OCI-LY1 (cell line): ENCODE data around the gene MLPH.
"Not testable (repeated sequence)": the region's sequence is repeated elsewhere in the genome, so short reads cannot be mapped to it uniquely, and the experiment has no call there.

Source experiments
- H2AFZ ChIP-seq: fragments of 200-600 bp; sonication (generic), shearing (Covaris generic); 2 replicates; pipeline ENCODE4 v1.6.0; 2014; ENCODE audit warnings: antibody characterized with exemption, mild to moderate bottlenecking, low read length
- H3F3A ChIP-seq: fragments of 200-600 bp; sonication (generic), shearing (Covaris generic); 2 replicates; pipeline ENCODE4 v1.6.0; 2014; ENCODE audit warnings: mild to moderate bottlenecking, antibody characterized with exemption, low read length, moderate library complexity; ENCODE audit not compliant: insufficient read depth
- H3K27ac ChIP-seq: fragments of 200-600 bp; sonication (generic); 2 replicates; pipeline ENCODE4 v1.5.1; 2014; ENCODE audit warnings: low read length, mixed run types, mild to moderate bottlenecking, low read depth; ENCODE audit not compliant: poor library complexity, severe bottlenecking
- H3K27me3 ChIP-seq: fragments of 200-600 bp; sonication (generic); 2 replicates; pipeline ENCODE4 v1.6.0; 2014; ENCODE audit warnings: antibody characterized with exemption, mild to moderate bottlenecking, low read length, moderate library complexity; ENCODE audit not compliant: insufficient read depth
- H3K36me3 ChIP-seq: fragments of 200-600 bp; sonication (generic); 2 replicates; pipeline ENCODE4 v1.6.1; 2014; ENCODE audit warnings: mild to moderate bottlenecking, antibody characterized with exemption, low read length, moderate library complexity, mixed read lengths; ENCODE audit not compliant: insufficient read depth
- H3K4me1 ChIP-seq: fragments of 200-600 bp; sonication (generic); 2 replicates; pipeline ENCODE4 v1.5.1; 2014; ENCODE audit warnings: mild to moderate bottlenecking, low read length, moderate library complexity; ENCODE audit not compliant: insufficient read depth, severe bottlenecking
- H3K4me2 ChIP-seq: fragments of 200-600 bp; sonication (generic), shearing (Covaris generic); 2 replicates; pipeline ENCODE4 v1.6.1; 2014; ENCODE audit warnings: low read length
- H3K4me3 ChIP-seq: fragments of 200-600 bp; sonication (generic); 2 replicates; pipeline ENCODE4 v1.5.1; 2014; ENCODE audit warnings: low read length, low read depth, mild to moderate bottlenecking, mixed read lengths; ENCODE audit not compliant: poor library complexity, severe bottlenecking
- H3K79me2 ChIP-seq: fragments of 200-600 bp; shearing (Covaris generic); 2 replicates; pipeline ENCODE4 v1.6.1; 2016; ENCODE audit warnings: mixed run types, low read length, mixed read lengths; ENCODE audit not compliant: insufficient read depth
- H3K9ac ChIP-seq: fragments of 200-600 bp; sonication (generic), shearing (Covaris generic); 2 replicates; pipeline ENCODE4 v1.6.1; 2014; ENCODE audit warnings: mild to moderate bottlenecking, low read length, mixed read lengths
- H3K9me2 ChIP-seq: fragments of 200-600 bp; sonication (generic), shearing (Covaris generic); 2 replicates; pipeline ENCODE4 v1.6.1; 2014; ENCODE audit warnings: low read depth, mild to moderate bottlenecking, low read length, mixed read lengths
- H3K9me3 ChIP-seq: fragments of 200-600 bp; shearing (Covaris generic); 2 replicates; pipeline ENCODE4 v1.6.1; 2014; ENCODE audit warnings: low read length, mixed read lengths
- H4K20me1 ChIP-seq: fragments of 200-600 bp; sonication (generic), shearing (Covaris generic); 2 replicates; pipeline ENCODE4 v1.6.0; 2016; ENCODE audit warnings: mild to moderate bottlenecking, low read length; ENCODE audit not compliant: insufficient read depth
- CTCF ChIP-seq: fragments of 200-600 bp; sonication (generic), shearing (Covaris generic); IDR thresholded peaks from 2 replicates; pipeline ENCODE4 v1.5.1; 2017; ENCODE audit warnings: mild to moderate bottlenecking, antibody characterized with exemption, low read length, moderate library complexity, mixed read lengths
- EZH2 ChIP-seq: fragments of 200-600 bp; sonication (generic), shearing (Covaris generic); IDR thresholded peaks from 2 replicates; pipeline ENCODE4 v1.8.0; 2017; ENCODE audit warnings: borderline replicate concordance, mixed run types, mild to moderate bottlenecking, antibody characterized with exemption, low read length, moderate library complexity, mixed read lengths

MLPH gene

GRCh38 chr2:237593036-237593435 lies 106.0 kb downstream of the MLPH start:
- Histone ChIP-seq H3K4me2 (no peak overlapping the region), H3K36me3 (no peaks in the 10 kb centered on the region), H3K4me1 (no peaks in the 10 kb centered on the region), H3K4me3 (no peak overlapping the region), H3F3A (no peaks in the 10 kb centered on the region), H2AFZ (no peak overlapping the region), H3K9me2 (no peaks in the 10 kb centered on the region), H3K9ac (no peak overlapping the region), H3K27me3 (no peaks in the 10 kb centered on the region), H4K20me1 (no peaks in the 10 kb centered on the region), H3K79me2 (no peaks in the 10 kb centered on the region), H3K9me3 (no peaks in the 10 kb centered on the region), H3K27ac (no peak overlapping the region)
- TF ChIP-seq CTCF (no peak), EZH2 (no peak)

- Histone ChIP-seq H4K20me1 (no peaks in the 10 kb centered on the region), H3K36me3 (no peaks in the 10 kb centered on the region), H3K9me3 (no peaks in the 10 kb centered on the region), H3K4me3 (no peak overlapping the region), H2AFZ (no peak overlapping the region), H3K4me1 (no peaks in the 10 kb centered on the region), H3K4me2 (no peak overlapping the region), H3F3A (no peaks in the 10 kb centered on the region), H3K27ac (no peak overlapping the region), H3K79me2 (no peaks in the 10 kb centered on the region), H3K9me2 (no peaks in the 10 kb centered on the region), H3K27me3 (no peaks in the 10 kb centered on the region), H3K9ac (no peak overlapping the region)
- no peak for TF ChIP-seq CTCF
- TF ChIP-seq EZH2, result no peak
Measured at GRCh38 chr2:237593596-237594320, 106.7 kb downstream of the MLPH start.

- TF ChIP-seq CTCF, result no peak
- TF ChIP-seq EZH2, result no peak
- no peaks in the 10 kb centered on the region for H3K4me1 ChIP-seq
- no peaks in the 10 kb centered on the region for H4K20me1 ChIP-seq
- H3K9me3 ChIP-seq, result no peaks in the 10 kb centered on the region
- H3K79me2 ChIP-seq, result no peaks in the 10 kb centered on the region
- no peak overlapping the region for H3K9ac ChIP-seq
- H2AFZ ChIP-seq, result no peak overlapping the region
- no peaks in the 10 kb centered on the region for H3K9me2 ChIP-seq
- H3F3A ChIP-seq, result no peaks in the 10 kb centered on the region
- no peak overlapping the region for H3K27ac ChIP-seq
- H3K4me3 ChIP-seq, result no peak overlapping the region
- no peak overlapping the region for H3K4me2 ChIP-seq
- no peaks in the 10 kb centered on the region for H3K36me3 ChIP-seq
- H3K27me3 ChIP-seq, result no peaks in the 10 kb centered on the region
Measured at GRCh38 chr2:237594514-237594871, 107.4 kb downstream of the MLPH start.

DNA sequence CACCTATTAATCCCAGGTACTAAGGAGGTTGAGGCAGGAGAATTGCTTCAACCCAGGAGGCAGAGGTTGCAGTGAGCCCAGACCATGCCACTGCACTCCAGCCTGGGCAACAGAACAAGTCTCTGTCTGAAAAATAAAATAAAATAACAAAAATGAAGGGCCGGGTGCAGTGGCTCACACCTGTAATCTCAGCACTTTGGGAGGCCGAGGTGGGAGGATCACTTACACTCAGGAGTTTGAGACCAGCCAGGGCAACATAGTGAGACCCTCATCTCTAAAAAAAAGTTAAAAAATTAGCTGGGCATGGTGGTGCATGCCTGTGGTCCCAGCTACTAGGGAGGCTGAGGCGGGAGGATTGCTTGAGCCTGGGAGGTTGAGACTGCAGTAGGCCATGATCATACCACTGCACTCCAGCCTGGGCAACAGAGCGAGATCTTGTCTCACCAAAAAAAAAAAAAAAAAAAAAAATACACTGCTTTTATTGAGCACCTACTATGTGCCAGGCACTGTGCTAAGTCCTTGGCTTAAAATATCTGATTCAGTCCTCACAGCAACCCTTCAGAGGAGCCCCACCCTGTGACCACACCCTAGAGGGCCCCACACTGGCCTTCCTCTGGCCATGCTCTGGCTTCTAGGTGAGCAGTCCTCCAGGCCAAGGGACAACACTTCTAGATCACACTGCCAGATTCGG lies 108.9 kb downstream of the MLPH start:
- not testable (repeated sequence) for H3K4me3 ChIP-seq, H4K20me1 ChIP-seq, H2AFZ ChIP-seq, H3F3A ChIP-seq, H3K4me2 ChIP-seq, H3K27me3 ChIP-seq, H3K36me3 ChIP-seq, H3K27ac ChIP-seq, H3K79me2 ChIP-seq, H3K9me3 ChIP-seq, H3K9ac ChIP-seq, H3K9me2 ChIP-seq
- peaks cover 12% of the 10 kb centered on the region for H3K4me1 ChIP-seq
